AG10803 (cell line): ENCODE results near the gene ADGRA1.
"Not testable (repeated sequence)": the region's sequence is repeated elsewhere in the genome, so short reads cannot be mapped to it uniquely, and the experiment has no call there.

Experiments
- DNase-seq: peaks from one replicate; pipeline ENCODE4 v3.0.0; 2010; ENCODE audit warnings: low read depth
- H3K4me3 ChIP-seq: 2 replicates; pipeline ENCODE4 v1.5.1; 2011; ENCODE audit warnings: mild to moderate bottlenecking, low read length, control low read depth
- CTCF ChIP-seq: conservative IDR thresholded peaks from 2 replicates; pipeline ENCODE4 v1.5.1; 2011; ENCODE audit warnings: mild to moderate bottlenecking, low read length, control low read depth, inconsistent platforms

Gene ADGRA1

GRCh38 chr10:133105686-133106390 is 18.1 kb downstream of the ADGRA1 start:
- no peak for DNase-seq
- TF ChIP-seq CTCF: no peak
- H3K4me3 ChIP-seq: no peak overlapping the region

- DNase-seq: no peak
- TF ChIP-seq CTCF: no peak
- no peak overlapping the region for H3K4me3 ChIP-seq
These were observed 18.8 kb downstream of the ADGRA1 start for GRCh38 chr10:133106516-133106915.

- no peak for DNase-seq
- no peak overlapping the region for H3K4me3 ChIP-seq
- TF ChIP-seq CTCF: no peak
These were observed 19.7 kb downstream of the ADGRA1 start for GRCh38 chr10:133107442-133107841.

- no peak overlapping the region for H3K4me3 ChIP-seq
- TF ChIP-seq CTCF: no peak
These were observed 22.0 kb downstream of the ADGRA1 start for GRCh38 chr10:133109711-133110110.

GRCh38 chr10:133110133-133110532 is 22.4 kb downstream of the ADGRA1 start:
- no peak for DNase-seq
- no peak for TF ChIP-seq CTCF
- H3K4me3 ChIP-seq: no peak overlapping the region

More at GRCh38 chr10:133109711-133110110, 22.0 kb downstream of the ADGRA1 start:
- DNase-seq: no peak

GRCh38 chr10:133110609-133111275 is 23.0 kb downstream of the ADGRA1 start:
- TF ChIP-seq CTCF: no peak
- no peak for DNase-seq
- no peak overlapping the region for H3K4me3 ChIP-seq

GRCh38 chr10:133111640-133112039 is 23.9 kb downstream of the ADGRA1 start:
- not testable (repeated sequence) for DNase-seq

More at GRCh38 chr10:133111640-133112039, 23.9 kb downstream of the ADGRA1 start:
- H3K4me3 ChIP-seq: not testable (repeated sequence)
